GM21723 (cell line): ENCODE measurements around the gene EGLN2.
A peak's percentile ranks its signal among the peaks of the same experiment; 100 is the strongest.
"Not testable (repeated sequence)": the region's sequence is repeated elsewhere in the genome, so short reads cannot be mapped to it uniquely, and the experiment has no call there.

Experiments used
- ATAC-seq: cut with Tn5 transposase; IDR thresholded peaks from one replicate; pipeline ENCODE4 v1.9.1; 2021; ENCODE audit warnings: mild to moderate bottlenecking, moderate library complexity; ENCODE audit not compliant: unreplicated experiment

Gene EGLN2

GRCh38 chr19:40798683-40799557 lies at the start of gene EGLN2:
Gene EGLN2 (plus strand): TSS chr19:40799191. CDS start chr19:40800573, 1,382 bp downstream.
- ATAC-seq = peak; percentile 69

- peak; percentile 76 for ATAC-seq
These were observed 48.7 kb upstream of the EGLN2 start, which contains the start of gene ACTMAP for GRCh38 chr19:40750058-40750873. Gene ACTMAP (minus strand): TSS chr19:40750477. CDS start chr19:40749803, 674 bp downstream.

DNA sequence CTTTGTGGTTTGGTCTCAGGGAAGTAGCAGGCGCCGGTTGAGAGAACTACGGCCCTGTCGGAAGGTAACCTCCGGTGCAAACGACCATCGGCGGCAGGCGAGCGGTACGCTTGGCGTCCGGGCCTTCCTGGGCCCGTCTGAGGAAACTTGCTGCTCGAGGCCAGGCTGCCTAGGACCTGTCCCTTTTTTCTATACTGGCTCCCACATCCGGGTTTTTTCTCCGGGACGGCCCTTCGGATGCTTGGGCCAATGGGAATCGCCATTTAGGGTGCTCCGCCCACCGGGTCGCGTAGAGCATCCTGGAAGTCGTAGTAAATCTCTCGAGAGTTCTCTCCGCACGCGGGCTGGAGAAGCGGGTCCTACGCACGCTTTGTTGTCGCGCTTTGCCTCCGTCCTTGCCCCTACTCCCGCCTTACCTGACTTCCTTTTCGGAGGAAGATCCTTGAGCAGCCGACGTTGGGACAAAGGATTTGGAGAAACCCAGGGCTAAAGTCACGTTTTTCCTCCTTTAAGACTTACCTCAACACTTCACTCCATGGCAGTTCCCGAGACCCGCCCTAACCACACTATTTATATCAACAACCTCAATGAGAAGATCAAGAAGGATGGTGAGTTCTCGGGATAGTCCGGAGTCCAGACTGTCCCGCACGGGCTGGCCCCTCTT lies 48.0 kb upstream of the EGLN2 start, which contains the start of gene SNRPA:
TSS of gene SNRPA (plus strand) at position 330 of the 664 bp plus-strand sequence. CDS start at position 536, 206 bp downstream.
- ATAC-seq = peak; percentile 57

- no peak for ATAC-seq
These were observed 46.7 kb upstream of the EGLN2 start for GRCh38 chr19:40752257-40752781.

DNA sequence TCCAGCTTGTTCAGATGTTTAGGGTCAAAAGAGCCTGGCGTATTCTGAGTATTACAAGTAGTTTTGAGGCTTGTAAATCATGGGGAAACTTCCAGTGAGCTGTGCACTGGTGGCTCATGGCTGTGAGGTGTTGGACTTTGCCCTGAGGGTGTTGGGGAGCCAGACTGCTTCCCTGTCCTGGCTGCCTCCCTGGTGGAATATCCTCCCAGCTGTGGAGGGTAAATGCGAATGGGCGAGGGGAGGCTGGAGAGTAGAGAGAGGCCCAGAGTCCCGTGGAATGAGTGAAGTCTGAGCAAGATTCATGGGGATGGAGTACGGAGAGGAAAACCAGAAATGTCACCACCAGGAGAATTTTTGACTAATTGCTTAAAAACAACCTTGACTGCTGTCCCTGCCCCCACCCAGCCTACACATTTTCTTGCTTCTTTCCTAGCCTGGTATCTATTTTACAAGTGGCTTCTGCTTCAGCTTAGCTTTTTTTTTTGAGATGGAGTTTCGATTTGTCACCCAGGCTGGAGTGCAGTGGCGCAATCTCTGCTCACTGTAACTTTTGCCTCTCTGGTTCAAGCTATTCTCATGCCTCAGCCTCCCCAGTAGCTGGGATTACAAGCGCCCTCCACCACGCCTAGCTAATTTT lies 44.3 kb upstream of the EGLN2 start:
- no peak for ATAC-seq

- no peak for ATAC-seq
These were observed 43.8 kb upstream of the EGLN2 start for GRCh38 chr19:40755248-40755624.

DNA sequence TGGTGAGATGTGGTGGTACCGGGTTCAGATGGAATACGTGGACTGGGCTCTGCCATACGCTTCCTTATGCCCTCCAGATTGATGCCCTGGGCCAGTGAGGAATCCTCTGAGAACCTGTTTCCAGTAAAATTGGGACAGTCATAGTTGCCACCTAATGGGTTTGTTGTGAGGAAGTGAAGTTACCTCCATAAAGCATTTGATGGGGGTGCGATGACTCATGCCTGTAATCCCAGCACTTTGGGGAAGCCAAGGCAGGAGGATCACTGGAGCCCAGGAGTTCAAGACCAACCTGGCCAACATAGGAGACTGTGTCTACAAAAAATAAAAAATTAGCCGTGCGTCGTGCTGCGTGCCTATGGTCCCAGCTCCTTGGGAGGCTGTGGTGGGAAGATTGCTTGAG lies 43.2 kb upstream of the EGLN2 start:
- no peak for ATAC-seq

DNA sequence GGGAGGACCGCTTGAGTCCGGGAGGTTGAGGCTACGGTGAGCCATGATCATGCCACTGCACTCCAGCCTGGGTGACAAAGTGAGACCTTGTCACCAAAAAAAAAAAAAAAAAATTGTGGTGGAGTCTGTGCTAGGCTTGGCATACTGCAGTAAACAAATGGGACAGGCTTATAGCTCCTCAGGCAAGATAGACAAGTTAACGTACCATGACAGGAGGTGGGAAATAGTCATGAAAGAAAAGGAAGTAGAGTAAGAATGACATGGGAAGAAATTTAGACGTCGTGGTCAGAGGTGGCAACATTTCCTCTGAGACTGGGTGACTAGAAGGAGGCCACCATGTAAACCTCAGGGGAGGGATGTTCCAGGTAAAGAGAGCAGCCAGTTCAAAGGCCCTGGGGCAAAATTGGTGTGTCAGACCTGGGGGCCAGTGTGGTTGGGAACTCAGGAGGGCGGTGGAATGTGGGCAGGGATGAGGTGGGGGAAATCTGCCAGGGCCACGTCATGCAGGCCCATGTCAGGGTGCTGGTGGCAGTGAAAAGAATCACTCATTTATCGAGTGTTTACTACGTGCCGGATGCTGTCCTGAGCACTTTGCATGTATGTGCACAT lies 42.4 kb upstream of the EGLN2 start:
- no peak for ATAC-seq

GRCh38 chr19:40758491-40758890 lies 40.5 kb upstream of the EGLN2 start:
- no peak for ATAC-seq

DNA sequence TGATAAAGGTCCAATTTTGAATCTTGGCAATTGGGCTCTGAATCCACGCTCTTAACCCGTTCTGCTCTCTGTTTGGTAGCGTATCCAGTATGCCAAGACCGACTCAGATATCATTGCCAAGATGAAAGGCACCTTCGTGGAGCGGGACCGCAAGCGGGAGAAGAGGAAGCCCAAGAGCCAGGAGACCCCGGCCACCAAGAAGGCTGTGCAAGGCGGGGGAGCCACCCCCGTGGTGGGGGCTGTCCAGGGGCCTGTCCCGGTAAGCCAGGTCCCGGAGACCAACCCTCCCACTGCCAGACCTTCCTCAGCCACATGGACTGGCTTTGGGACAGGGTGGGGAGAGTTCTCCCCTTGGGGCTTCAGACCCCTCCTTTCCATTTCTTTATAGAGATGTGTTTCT lies 39.6 kb upstream of the EGLN2 start:
- no peak for ATAC-seq

DNA sequence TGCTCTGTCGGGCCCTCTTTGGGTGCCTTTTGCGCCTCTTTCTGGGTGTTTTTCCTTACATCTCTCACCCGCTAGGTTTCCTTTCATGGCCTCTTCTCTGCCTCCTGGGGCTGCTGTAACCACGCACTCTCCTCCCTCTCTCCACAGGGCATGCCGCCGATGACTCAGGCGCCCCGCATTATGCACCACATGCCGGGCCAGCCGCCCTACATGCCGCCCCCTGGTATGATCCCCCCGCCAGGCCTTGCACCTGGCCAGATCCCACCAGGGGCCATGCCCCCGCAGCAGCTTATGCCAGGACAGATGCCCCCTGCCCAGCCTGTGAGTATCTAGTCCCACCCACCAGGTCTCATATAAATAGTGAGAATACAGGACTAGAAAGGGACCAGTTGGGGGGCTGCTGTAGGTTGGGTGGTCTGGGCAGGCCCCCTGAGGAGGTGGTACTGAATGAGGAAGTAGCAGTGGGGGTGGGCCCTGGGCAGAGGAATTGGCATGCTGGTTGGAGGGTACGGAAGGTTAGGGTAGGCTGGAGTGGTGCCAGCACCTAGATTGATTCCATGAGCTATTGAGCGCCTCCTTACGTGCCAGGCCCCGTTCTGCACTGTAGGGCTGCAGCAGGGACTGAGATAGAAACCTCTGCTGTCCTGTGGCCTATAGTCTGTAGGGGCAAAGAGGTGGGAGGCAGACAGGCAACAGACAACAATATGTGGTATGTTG lies 36.1 kb upstream of the EGLN2 start:
- no peak for ATAC-seq

DNA sequence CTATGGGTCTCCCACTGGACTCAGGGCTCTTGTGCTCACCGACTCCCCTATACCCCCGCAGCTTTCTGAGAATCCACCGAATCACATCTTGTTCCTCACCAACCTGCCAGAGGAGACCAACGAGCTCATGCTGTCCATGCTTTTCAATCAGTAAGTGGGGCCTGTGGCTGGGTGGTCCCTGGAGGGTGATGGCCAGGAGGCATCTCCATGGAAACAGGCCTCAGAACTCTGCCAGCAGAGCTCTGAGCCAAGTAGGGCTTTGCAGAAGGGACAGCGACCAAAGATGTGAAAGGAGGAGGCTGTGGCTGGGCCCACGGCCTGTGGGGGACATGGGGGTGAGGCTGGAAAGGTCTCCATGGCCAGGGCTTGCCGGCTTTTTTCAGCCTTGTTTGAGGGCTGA lies 35.5 kb upstream of the EGLN2 start:
- no peak for ATAC-seq

GRCh38 chr19:40763963-40764362 lies 35.0 kb upstream of the EGLN2 start:
- no peak for ATAC-seq

DNA sequence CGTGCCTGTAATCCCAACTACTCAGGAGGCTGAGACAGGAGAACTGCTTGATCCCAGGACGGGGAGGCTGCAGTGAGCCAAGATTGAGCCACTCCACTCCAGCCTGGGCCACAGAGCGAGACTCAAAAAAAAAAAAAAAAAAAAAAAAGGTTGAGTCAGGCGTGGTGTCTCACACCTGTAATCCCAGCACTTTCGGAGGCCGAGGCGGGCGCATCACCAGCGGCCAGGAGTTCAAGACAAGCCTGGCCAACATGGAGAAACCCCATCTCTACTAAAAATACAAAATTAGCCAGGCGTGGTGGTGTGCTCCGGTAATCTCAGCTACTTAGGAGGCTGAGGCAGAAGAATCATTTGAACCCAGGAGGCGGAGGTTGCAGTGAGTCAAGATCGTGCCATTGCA lies 32.6 kb upstream of the EGLN2 start:
- not testable (repeated sequence) for ATAC-seq

DNA sequence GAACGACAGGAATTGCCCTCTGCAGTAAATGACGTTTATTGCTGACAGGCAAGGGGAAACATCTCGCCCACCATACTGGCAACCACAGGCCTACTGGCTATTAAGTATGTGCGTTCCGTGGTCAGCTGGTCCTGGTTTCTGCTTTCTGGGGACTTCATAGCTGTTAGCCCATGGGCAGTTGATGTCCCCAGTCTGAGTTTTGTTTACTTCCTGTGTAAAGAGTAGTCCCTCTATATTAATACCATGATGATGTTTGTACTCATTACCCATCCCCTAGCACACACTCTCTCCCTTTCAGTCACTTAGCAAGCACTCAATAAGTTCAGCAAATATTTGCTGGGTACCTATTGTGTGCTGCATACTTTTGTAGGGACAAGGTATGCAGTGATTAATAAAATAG lies 30.1 kb upstream of the EGLN2 start:
- no peak for ATAC-seq

DNA sequence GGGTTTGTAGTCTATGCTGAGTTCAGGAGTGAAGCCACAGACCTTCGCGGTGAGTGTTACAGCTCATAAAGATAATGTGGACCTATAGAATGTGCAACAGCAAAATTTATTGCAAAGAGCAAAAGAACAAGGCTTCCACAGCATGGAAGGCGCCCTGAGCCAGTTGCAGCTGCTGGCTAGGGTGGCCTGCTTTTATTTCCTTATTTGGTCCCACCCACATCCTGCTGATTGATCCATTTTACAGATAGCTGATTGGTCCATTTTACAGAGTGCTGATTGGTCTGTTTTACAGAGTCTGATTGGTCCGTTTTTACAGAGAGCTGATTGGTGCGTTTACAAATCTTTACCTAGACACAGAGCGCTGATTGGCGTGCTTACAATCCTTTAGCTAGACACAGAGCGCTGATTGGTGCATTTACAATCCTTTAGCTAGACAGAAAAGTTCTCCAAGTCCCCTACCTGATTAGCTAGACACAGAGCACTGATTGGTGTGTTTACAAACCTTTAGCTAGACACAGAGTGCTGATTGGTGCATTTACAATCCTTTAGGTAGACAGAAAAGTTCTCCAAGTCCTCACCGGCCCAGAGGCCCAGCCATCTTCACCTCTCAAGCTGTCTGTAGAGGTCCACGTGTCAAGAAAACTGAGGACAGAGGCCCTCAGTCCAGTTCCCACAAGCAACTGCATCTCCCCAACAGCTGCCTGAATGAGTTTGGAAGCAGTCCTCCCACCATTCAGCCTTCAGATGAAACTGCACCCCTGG lies 27.7 kb upstream of the EGLN2 start:
- not testable (repeated sequence) for ATAC-seq

GRCh38 chr19:40774916-40775631 lies 23.9 kb upstream of the EGLN2 start, which contains the start of gene MIA:
Gene MIA (plus strand): TSS chr19:40775521. CDS start chr19:40775543, 22 bp downstream.
- ATAC-seq = no peak

DNA sequence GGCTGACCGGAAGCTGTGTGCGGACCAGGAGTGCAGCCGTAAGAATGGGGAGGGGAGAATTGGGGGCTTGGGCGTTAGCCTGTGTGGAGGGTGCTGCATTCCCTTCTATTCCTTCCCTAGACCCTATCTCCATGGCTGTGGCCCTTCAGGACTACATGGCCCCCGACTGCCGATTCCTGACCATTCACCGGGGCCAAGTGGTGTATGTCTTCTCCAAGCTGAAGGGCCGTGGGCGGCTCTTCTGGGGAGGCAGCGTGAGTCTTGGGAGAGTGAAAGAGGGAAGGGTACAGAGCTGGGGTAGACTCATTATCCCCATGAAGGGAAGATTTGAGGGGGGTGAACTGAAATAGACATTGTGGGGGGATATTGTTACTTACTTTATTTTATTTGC lies 23.4 kb upstream of the EGLN2 start:
- ATAC-seq = no peak
